Activated CD8-positive, alpha-beta T cell treated with anti-CD3 and anti-CD28 coated beads for 36 hours (primary cell): ENCODE results near the gene ARL16. TPM values are rescaled to one million over a fixed set of nuclear protein-coding genes. Genes with fewer than 3 reads are reported as not detected.

Source experiments
- ATAC-seq: fragments of 200-7000 bp; cut with Tn5 transposase; one replicate; pipeline ENCODE4 v1.10.0; 2021; ENCODE audit warnings: mild to moderate bottlenecking, moderate library complexity
- CTCF ChIA-PET: fragments of 350-600 bp; sonication (Branson Sonifier 250); formaldehyde crosslinking; loops from one replicate; lab custom pipeline; 2021; ENCODE audit warnings: antibody characterized with exemption; lab: Charles Lee
- POLR2A ChIA-PET: fragments of 350-600 bp; sonication (Branson Sonifier 250); formaldehyde crosslinking; loops from one replicate; lab custom pipeline; 2021; ENCODE audit warnings: antibody characterized with exemption; lab: Charles Lee
- DNase-seq: peaks from one replicate; pipeline ENCODE4 v3.0.0-alpha.2; 2020
- H3K27ac Mint-ChIP-seq: one replicate; pipeline ENCODE4 v1.8.0; 2021; ENCODE audit warnings: mild to moderate bottlenecking, mixed read lengths
- H3K27me3 Mint-ChIP-seq: one replicate; pipeline ENCODE4 v1.8.0; 2021; ENCODE audit warnings: mixed read lengths
- H3K36me3 Mint-ChIP-seq: one replicate; pipeline ENCODE4 v1.8.0; 2021; ENCODE audit warnings: low read depth, mixed read lengths
- H3K4me1 Mint-ChIP-seq: one replicate; pipeline ENCODE4 v1.8.0; 2021; ENCODE audit warnings: low read depth, mixed read lengths
- H3K4me3 Mint-ChIP-seq: one replicate; pipeline ENCODE4 v1.8.0; 2021; ENCODE audit warnings: mild to moderate bottlenecking, moderate library complexity, mixed read lengths
- H3K9me3 Mint-ChIP-seq: one replicate; pipeline ENCODE4 v1.8.0; 2021; ENCODE audit warnings: mixed read lengths
- CTCF ChIP-seq: fragments of 200-600 bp; IDR thresholded peaks from one replicate; pipeline ENCODE4 v1.8.0; 2022; ENCODE audit warnings: antibody characterized with exemption, mild to moderate bottlenecking
- intact Hi-C: fragments of 100-400 bp; cut with micrococcal nuclease; formaldehyde crosslinking; loops from one replicate; pipeline ENCODE4 v1.10.0; 2022
- total RNA-seq, 2 experiments: library from RNA; stranded (reverse); gene quantifications; one replicate each; pipeline ENCODE4 v1.2.3, GENCODE V29; 2021

The ARL16 gene
- total RNA-seq, 2 experiments from 2014 or later, result 22.3 to 23.5 TPM

- H3K36me3 Mint-ChIP-seq, result peaks cover 7% of the 10 kb centered on the region
- no peaks in the 10 kb centered on the region for H3K9me3 Mint-ChIP-seq
- ChIA-PET CTCF (interaction anchor here (1.3 kb wide), 1 partner anchor 10 kb away, joined by 3 read pairs; no protein-coding TSS in a partner anchor), POLR2A (interaction anchor here (0.9 to 4.3 kb wide), 3 partner anchors 11 to 30 kb away, joined by 3 to 40 read pairs (median 4); partner anchors contain the start of gene MRPL12)
- DNase-seq (no peak), ATAC-seq (no peak)
- H3K4me3 Mint-ChIP-seq, result no peak overlapping the region
- no peaks in the 10 kb centered on the region for H3K27me3 Mint-ChIP-seq
- H3K4me1 Mint-ChIP-seq, result peaks cover 22% of the 10 kb centered on the region
- no peak overlapping the region for H3K27ac Mint-ChIP-seq
- no peak for TF ChIP-seq CTCF
- intact Hi-C loops, result no loop called here
These were observed 31.7 kb upstream of the ARL16 start for GRCh38 chr17:81715107-81715871.

- Mint-ChIP-seq H3K27ac (no peak overlapping the region), H3K27me3 (no peaks in the 10 kb centered on the region), H3K9me3 (no peaks in the 10 kb centered on the region), H3K4me3 (peak overlapping the region; percentile 92), H3K4me1 (peaks cover 24% of the 10 kb centered on the region), H3K36me3 (peaks cover 7% of the 10 kb centered on the region)
- POLR2A ChIA-PET, result interaction anchor here (0.7 to 4.3 kb wide), 4 partner anchors 11 to 195 kb away, joined by 3 to 40 read pairs (median 4); partner anchors contain the start of gene MRPL12
- ATAC-seq (no peak), DNase-seq (no peak)
- CTCF ChIA-PET, result no interaction called here
- TF ChIP-seq CTCF, result no peak
- intact Hi-C loops, result no loop called here
These were observed 31.0 kb upstream of the ARL16 start for GRCh38 chr17:81714412-81715106.

- H3K36me3 Mint-ChIP-seq, result peaks cover 5% of the 10 kb centered on the region
- DNase-seq (no peak), ATAC-seq (no peak)
- no peaks in the 10 kb centered on the region for H3K9me3 Mint-ChIP-seq
- H3K27me3 Mint-ChIP-seq, result no peaks in the 10 kb centered on the region
- no peak for TF ChIP-seq CTCF
- peaks cover 24% of the 10 kb centered on the region for H3K4me1 Mint-ChIP-seq
- H3K27ac Mint-ChIP-seq, result no peak overlapping the region
- CTCF ChIA-PET, result no interaction called here
- intact Hi-C loops, result no loop called here
- peak overlapping the region; percentile 92 for H3K4me3 Mint-ChIP-seq
- POLR2A ChIA-PET, result interaction anchor here (0.6 to 4.3 kb wide), 7 partner anchors 8 to 196 kb away, joined by 3 to 40 read pairs (median 3); partner anchors contain the start of gene MRPL12
These were observed 30.2 kb upstream of the ARL16 start for GRCh38 chr17:81713556-81714411.

GRCh38 chr17:81713004-81713555 is 29.5 kb upstream of the ARL16 start:
- DNase-seq (no peak), ATAC-seq (no peak)
- POLR2A ChIA-PET, result interaction anchor here (0.6 to 4.3 kb wide), 8 partner anchors 8 to 154 kb away, joined by 3 to 40 read pairs (median 4); partner anchors contain the start of gene MRPL12
- TF ChIP-seq CTCF, result no peak
- Mint-ChIP-seq H3K4me1 (peaks cover 24% of the 10 kb centered on the region), H3K9me3 (no peaks in the 10 kb centered on the region), H3K27ac (peak overlapping the region; percentile 66), H3K27me3 (no peaks in the 10 kb centered on the region), H3K4me3 (peak overlapping the region; percentile 92), H3K36me3 (peaks cover 5% of the 10 kb centered on the region)
- CTCF ChIA-PET, result interaction anchor here (0.6 kb wide), 1 partner anchor 164 kb away, joined by 3 read pairs; no protein-coding TSS in a partner anchor
- intact Hi-C loops, result no loop called here
